ENCODE data around the gene TKFC.

GRCh38 chr11:61384271-61385242, 51.5 kb downstream of the TKFC start:
- TF ChIP-seq CTCF (IDR thresholded peaks at IDR 0.05; ENCODE audit: poor library complexity) (no peak), EZH2 (IDR thresholded peaks at IDR 0.05; ENCODE audit: borderline replicate concordance) (no peak), EZH2phosphoT487 (IDR thresholded peaks at IDR 0.05; ENCODE audit: low read depth, severe bottlenecking, unreplicated experiment) (no peak)

Measured in hepatocyte (in vitro differentiated cells).